GM12891 (cell line): ENCODE results near the gene TPP2.

Source experiments
- POLR2A ChIP-seq: IDR thresholded peaks from 2 replicates; pipeline ENCODE4 v1.6.1; 2011; ENCODE audit warnings: low read depth, low read length, control low read depth
- POLR2AphosphoS5 ChIP-seq: IDR thresholded peaks from 2 replicates; pipeline ENCODE4 v1.6.1; 2011; ENCODE audit warnings: low read depth, low read length, control low read depth
- POU2F2 ChIP-seq: IDR thresholded peaks from 2 replicates; pipeline ENCODE4 v1.6.1; 2011; ENCODE audit warnings: low read depth, mild to moderate bottlenecking, control low read depth, low read length, moderate library complexity
- SPI1 ChIP-seq: IDR thresholded peaks from 2 replicates; pipeline ENCODE4 v1.6.1; 2011; ENCODE audit warnings: low read depth, low read length, control low read depth
- TAF1 ChIP-seq: IDR thresholded peaks from 2 replicates; pipeline ENCODE4 v1.6.1; 2011; ENCODE audit warnings: low read depth, low read length, control low read depth

DNA sequence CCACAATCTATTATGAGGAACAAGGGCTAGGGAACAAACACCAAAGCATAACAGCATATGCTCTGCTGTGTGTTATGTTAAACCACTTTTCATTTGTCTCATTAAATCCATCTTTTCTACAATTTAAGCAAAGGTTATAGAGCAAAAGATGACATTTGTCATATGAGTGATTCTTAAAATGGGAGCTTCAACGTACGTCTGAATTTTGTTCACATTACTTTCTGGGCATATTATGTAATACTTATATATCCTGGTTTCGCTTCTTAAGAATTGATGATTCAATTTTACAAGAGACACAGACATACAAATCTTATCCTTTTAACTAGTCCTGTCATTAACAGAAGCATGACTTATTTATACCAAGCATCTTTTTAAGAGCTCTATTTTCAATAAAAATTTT lies 3.3 kb upstream of the TPP2 start:
- TF ChIP-seq POLR2A = no peak
- TF ChIP-seq TAF1 = no peak
- TF ChIP-seq POLR2AphosphoS5 = no peak
- TF ChIP-seq SPI1 = no peak
- TF ChIP-seq POU2F2 = no peak
